NOMO-1 (cell line): Measurements from ENCODE around the gene STUM.
A peak's percentile ranks its signal among the peaks of the same experiment; 100 is the strongest.

Experiments used
- DNase-seq, 2 experiments: peaks; one replicate each; lab custom pipeline; 2025; ENCODE audit not compliant: unreplicated experiment in 2 of 2; lab: John Stamatoyannopoulos, UW

STUM gene

GRCh38 chr1:226649244-226649643 is 100.7 kb downstream of the STUM start:
- no peak for DNase-seq

- peak in 1 of 2 experiments; percentile 4 for DNase-seq
These were observed 101.2 kb downstream of the STUM start for GRCh38 chr1:226649780-226650179.

- no peak for DNase-seq
These were observed 101.8 kb downstream of the STUM start for GRCh38 chr1:226650236-226650841.

- DNase-seq: no peak
These were observed 102.6 kb downstream of the STUM start for GRCh38 chr1:226651041-226651731.

GRCh38 chr1:226651732-226652105 is 103.2 kb downstream of the STUM start:
- DNase-seq: no peak

- DNase-seq: no peak
These were observed 104.0 kb downstream of the STUM start for GRCh38 chr1:226652613-226653012.

- DNase-seq: no peak
These were observed 104.9 kb downstream of the STUM start for GRCh38 chr1:226653311-226653921.

- DNase-seq: no peak
These were observed 105.6 kb downstream of the STUM start for GRCh38 chr1:226654046-226654667.

- no peak for DNase-seq
These were observed 106.1 kb downstream of the STUM start for GRCh38 chr1:226654668-226655055.

- DNase-seq: peak; percentile 5 to 28
These were observed 106.9 kb downstream of the STUM start for GRCh38 chr1:226655251-226656163.

GRCh38 chr1:226656201-226656600 is 107.6 kb downstream of the STUM start:
- DNase-seq: no peak

GRCh38 chr1:226656601-226657277 is 108.2 kb downstream of the STUM start:
- DNase-seq: no peak

- no peak for DNase-seq
These were observed 109.5 kb downstream of the STUM start for GRCh38 chr1:226657895-226658545.

GRCh38 chr1:226658546-226659125 is 110.1 kb downstream of the STUM start:
- no peak for DNase-seq
